Bladder microvascular endothelial cell (primary cell): ENCODE results near the gene NKX2-3. TPM values are rescaled to one million over a fixed set of nuclear protein-coding genes. Genes with fewer than 3 reads are reported as not detected.

Experiments used
- total RNA-seq: library from RNA; depleted of rRNA; stranded (reverse); fragments of >200 nt; gene quantifications from 2 replicates; pipeline ENCODE4 v1.2.3, GENCODE V29; 2014

NKX2-3 gene
- total RNA-seq = under 0.01 TPM in 1 of 2 replicates, not detected in the other

GRCh38 chr10:99532687-99533495 lies at the start of gene NKX2-3:
Gene NKX2-3 (plus strand): TSS chr10:99532942. CDS start chr10:99533132, 190 bp downstream.

Other genes starting within 250 kb of the NKX2-3 start
- gene CNNM1, start 203.6 kb upstream of the NKX2-3 start, total RNA-seq = under 0.01 TPM in 1 of 2 replicates, not detected in the other
- gene GOT1, start 102.3 kb upstream of the NKX2-3 start, total RNA-seq = 19.5 and 20.4 TPM in 2 replicates
- 11.8 and 17.1 TPM in 2 replicates for gene SLC25A28, start 87.5 kb downstream of the NKX2-3 start, total RNA-seq
- 8.6 and 21.1 TPM in 2 replicates for gene ENTPD7, start 126.6 kb downstream of the NKX2-3 start, total RNA-seq
- gene COX15, start 199.2 kb downstream of the NKX2-3 start, total RNA-seq = 26.9 and 37.9 TPM in 2 replicates
- 14.4 and 21.4 TPM in 2 replicates for gene CUTC, start 199.3 kb downstream of the NKX2-3 start, total RNA-seq
- 0.38 and 0.65 TPM in 2 replicates for gene ABCC2, start 249.7 kb downstream of the NKX2-3 start, total RNA-seq